Measurements from ENCODE around the gene OTOF.

GRCh38 chr2:26491563-26492167 is 13.7 kb upstream of the OTOF start:
- TF ChIP-seq CTCF (IDR thresholded peaks at IDR 0.05; ENCODE audit: low read depth, low read length) = no peak
- TF ChIP-seq EZH2phosphoT487 (IDR thresholded peaks at IDR 0.05; ENCODE audit: low read depth) = no peak
